Fibroblast of skin of right quadriceps (primary cell): Measurements from ENCODE around the gene TEDC1.

Experiments used
- DNase-seq: peaks from one replicate; pipeline ENCODE4 v3.0.0-alpha.2; 2013

Gene TEDC1, protein sequence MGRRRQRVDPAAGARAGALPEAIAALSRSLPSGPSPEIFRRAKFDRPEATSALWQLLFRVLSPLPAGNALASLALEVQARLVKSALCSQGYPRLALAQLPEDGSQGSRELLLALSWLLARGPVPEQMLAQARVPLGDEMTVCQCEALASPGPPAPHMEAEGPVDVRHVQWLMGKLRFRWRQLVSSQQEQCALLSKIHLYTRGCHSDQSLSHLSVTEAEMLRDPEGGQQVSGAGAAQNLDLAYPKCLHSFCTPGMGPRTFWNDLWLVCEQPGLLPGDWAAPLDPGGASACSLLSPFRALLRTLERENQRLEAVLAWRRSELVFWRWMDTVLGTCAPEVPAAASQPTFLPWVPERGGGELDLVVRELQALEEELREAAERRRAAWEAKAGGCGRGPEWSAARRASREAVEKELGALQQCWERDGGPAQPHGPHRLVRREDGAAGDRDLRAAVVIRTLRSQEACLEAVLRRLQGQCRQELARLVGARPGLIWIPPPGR

DNA sequence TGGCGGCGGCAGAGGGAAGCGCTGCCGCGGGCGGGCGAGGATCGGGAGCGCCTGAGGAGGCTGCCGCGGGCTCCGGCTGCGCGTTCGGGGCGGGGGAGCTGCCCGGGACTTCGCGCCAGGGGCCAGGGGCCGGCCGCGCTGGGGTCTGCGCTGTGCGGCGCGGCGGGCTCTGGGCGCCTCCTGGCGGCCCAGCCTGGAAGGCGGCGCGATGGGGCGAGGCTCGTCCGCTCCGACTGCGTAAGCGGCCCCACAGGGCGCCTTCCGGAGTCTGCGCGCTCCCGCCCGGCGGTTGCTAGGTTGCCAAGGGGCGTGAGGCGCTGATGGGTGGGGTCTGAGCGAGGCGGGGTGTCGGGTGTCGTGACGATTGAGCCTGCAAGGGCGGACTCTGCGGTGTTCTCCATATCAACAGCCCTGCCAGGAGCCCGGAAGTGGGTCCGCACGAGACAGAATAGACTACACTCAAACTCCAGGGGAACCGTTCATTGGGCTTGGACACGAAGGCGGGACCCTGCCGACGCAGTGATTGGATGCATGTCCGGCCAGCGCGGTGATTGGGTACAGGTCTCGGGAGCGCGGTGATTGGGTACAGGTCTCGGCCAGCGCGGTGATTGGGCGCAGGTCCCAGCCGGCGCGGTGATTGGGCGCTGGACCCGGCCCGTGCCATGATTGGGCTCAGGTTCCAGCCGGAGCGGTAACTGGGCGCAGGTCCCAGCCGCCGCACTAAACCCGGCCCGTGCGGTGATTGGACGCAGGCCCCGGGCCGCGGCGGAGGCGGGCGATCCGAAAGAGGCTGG, at the start of gene TEDC1:
TSS of gene TEDC1 (plus strand) at position 675 of the 794 bp plus-strand sequence. CDS start 130 bp downstream, outside the sequence.
- peak; percentile 100 for DNase-seq

DNA sequence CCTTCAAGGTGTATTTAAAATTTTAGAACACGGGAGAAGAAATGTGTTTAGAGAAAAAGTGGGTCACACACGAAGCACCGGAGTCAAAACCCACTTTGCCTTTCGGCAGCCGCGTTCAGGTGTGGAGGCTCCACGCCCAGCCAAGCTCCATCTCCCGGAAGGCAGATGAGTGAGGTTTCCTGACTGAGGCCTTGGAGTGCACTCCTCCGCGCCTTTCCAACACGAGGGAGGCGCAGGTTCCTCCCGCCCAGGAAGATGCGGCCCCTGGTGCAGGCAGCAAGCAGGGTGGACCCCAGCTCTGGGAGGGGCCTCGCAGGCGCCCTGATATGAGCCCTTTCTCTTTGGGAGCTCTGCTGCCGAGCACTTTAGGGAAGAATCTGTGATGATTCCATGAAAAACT, 48.9 kb upstream of the TEDC1 start:
- no peak for DNase-seq

DNA sequence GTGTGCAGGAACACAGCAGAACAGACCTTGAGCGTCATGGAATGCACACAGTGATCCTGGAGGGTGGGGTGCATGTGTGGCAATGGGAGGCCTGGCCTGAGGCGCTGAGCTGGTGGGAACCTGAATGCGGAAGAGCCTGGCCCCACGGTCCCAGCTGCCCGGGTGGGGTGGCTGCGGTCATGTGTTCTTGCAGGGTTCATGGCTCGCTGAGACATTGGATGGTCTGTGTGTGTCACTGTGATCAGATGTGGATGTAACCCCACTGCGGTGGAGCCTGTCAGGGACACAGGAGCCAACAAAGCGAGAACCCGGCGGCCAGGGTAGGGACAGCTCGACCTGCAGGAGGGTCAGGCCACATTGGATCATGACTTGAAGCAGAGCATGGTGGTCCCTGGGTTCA, 48.2 kb upstream of the TEDC1 start:
- DNase-seq, result no peak

DNA sequence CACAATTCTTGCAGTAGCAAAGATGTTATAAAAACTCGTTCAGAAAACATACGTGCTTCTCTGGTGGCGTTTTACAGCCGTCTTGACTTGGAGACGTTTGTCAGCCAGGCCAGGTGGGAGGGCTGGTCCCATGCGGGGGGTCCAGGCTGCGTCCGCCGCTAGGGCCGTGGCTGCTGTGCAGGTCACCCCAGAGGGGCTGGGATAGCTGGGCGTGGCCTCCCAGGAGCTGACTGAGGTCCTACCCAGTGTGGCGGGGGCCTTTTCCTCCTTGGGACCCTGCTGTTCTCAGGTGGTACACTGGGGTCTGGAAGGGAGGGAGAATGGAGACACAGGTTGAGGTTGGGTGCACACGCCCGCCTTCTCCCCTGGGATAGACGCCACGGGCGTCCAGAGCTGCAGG, 46.2 kb upstream of the TEDC1 start:
- DNase-seq, result no peak

DNA sequence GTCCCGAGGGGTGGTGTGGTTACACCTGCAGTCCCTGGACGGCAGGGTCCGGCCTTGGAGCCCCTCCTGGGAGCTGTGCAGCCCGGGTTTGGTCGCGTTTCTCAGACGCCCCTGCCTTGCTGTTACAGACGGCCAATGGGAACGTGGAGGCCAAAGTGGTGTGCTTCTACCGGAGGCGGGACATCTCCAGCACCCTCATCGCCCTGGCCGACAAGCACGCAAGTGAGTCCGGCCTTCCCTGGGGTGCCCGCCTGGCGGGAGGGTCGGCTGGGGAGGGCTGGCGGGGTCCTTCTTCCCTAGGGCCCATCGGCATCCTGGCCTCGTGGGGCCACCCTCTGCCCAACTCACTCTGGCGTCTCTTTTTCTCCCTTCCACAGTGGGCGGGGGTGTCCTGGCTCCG, 45.8 kb upstream of the TEDC1 start:
- DNase-seq, result no peak

DNA sequence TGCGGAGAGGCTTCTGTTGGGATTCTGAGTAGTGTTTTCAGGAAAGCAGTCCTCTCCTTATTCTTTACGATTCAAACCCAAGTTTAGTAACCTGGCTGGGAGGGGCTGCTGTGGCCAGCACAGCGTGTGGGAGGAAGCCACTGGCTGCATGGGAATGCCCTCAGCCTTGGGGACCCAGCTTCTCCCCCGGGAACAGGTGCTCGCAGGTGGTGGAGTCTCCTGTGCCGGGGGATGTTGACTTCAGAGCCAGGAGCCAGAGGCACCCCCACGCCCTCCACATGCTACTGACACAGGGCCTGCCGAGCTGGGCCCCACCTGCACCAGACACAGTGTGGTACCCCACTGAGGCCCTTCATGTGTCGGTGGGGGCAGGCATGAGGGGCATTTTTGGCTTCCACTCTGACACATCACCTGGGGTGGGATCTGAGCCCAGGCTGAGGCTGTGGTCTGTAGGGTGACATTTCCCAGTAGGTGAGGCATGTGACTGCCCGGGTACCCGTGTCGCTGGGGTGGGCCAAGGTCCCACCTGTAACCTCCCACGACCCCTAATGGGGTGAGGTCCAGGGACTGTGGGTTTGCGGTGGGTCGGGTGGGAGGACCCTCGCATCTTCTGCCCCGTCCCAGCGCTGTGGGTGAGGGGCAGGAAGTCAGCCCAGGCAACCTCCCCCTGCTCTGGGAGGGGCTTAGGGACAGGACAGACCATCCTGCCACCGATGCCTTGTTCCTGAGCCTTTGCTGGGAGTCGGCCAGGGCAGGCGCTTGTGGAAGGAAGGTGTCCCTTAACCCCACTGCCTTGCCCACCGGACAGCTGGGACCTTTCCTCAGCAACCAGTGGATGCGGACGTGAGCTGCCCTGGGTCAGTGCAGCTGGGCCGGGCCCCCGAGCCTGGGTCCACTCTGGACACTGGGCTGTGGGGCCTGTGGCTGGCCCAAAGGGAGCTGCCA, 44.9 kb upstream of the TEDC1 start:
- no peak for DNase-seq

DNA sequence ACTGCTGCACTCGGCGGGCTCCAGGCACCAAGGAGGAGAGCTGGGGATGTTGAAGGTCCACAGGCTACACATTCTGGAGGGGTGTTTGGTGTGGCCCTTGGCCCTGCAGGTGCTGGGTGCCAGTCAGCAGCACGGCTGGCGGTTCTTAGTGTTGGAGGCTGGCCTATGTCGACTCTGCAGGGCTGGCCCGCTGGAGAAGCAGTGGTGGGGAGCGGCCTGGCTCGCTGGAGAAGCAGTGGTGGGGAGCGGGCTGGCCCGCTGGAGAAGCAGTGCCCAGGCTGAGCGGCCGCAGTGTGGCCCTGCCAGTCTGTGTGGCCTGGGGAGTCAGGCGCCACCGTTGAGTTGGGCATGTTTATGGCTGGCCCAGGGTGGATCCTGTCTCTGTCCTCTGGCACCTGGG, 44.1 kb upstream of the TEDC1 start:
- DNase-seq, result no peak

DNA sequence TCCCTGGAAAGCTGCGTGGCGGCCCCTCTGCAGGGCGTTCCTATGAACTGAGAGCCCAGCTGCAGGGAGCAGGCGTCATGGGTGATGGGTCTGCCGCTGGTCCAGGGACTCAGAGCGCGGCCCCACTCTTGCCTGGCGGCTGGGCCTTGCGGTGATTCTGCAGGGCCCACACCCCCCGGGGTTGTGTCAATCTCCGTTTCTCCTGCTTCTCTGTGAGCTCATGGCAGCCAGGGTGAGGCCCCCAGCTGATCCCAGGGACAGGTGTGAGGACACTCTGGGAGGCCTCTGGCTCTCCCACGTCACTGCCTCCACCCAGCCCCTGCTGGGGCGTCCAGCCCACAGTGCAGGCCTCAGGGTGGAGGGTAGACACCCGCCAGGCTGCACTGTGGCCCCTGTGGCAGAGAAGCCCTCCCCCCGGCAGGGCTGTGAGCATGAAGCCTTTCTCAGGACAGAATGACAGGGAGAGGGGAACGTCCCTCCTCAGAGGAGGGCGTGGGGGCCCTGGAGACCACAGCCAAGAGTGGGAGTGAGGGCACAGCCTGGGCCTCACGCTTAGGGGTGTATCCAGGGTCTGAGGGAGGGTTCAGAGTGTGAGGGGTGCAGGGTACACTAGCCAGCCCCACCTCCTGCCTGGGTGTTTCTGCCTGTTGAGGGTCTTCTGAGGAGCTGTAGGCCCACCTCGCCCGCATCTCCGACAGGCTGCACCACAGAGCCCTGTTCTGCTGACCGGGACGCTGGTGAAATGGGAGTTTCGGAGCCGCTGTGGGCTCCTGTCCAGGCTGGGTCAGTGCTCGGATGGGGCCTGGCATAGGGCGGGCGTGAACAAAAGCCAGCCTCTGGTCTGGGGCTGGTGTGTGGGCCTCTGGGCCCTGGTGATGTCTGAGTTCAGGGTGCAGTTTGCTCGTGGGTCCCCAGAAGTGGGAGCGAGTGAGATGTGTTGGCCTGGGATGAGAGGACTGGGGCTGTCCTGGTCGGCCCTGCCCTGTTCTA, 43.1 kb upstream of the TEDC1 start:
- no peak for DNase-seq

DNA sequence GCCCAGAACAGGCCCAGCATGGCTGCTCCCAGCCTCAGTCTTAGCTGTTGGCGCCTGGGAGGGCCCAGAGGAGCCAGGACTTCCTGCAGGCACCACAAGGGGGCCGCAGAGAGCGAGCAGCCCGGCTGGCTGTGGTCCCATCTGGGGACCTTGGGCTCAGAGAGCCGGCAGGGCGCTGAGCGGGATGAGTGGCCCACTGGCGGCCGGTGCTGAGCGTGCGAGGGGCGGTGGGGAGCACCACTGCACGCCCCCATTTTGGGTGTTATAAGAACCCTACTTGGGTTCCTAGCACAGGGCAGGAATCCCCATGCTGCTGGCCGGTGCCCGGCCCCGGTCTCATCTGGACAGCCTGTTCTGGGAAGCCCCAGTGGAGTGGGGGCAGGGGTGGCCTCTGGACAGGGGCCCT, 42.3 kb upstream of the TEDC1 start:
- peak; percentile 43 for DNase-seq

DNA sequence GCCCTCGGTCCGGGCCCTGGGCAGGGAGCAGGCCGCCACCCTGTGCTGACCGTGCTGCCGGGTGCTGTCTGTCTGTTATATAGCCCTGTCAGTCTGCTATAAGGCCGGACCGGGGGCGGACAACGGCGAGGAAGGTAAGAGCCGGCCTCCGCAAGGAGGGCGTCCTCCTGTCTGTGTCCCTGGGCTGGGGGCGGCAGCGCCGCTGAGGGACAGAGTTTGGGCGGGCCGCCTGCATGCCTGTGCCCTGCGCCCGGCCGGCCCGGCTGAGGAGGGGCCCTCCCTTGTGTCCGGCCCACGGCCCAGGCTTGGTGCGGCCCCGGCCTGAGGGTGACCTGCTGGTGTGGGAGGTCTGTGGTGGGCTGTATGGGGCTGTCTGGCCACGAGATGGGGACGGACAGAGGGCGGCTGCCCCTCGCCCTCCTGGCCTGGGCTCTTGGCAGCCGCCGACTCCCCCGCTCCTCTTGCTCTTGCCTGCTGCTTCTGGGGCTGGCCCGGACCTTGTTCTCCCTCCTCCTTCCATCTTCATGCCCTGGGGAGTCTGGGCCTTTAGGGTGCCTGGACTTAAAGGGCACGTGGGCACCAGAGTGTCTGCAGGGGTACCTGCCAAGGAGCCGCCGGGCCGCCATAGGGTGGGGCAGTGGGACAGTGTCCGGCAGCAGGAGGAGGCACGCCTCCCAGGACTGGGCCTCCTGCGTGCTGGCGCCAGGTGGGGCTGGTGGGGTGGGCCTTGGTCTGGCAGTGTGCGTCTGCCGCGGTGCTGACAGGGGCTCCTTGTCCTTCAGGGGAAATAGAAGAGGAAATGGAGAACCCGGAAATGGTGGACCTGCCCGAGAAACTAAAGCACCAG, 41.5 kb upstream of the TEDC1 start:
- no peak for DNase-seq

DNA sequence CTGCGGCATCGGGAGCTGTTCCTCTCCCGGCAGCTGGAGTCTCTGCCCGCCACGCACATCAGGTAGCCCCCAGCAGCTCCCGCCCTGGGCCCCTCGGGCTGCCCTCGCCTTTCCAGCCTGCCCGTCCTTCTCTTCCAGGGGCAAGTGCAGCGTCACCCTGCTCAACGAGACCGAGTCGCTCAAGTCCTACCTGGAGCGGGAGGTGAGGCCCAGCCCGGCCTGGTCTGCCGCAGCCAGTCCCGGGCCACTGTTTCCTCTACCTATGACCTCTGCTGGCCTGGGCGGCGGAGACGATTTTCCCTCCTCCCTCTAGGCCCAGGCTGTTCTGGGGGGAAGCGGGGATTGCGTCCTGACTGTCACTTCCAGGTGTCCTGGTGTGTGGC, 40.9 kb upstream of the TEDC1 start:
- no peak for DNase-seq

DNA sequence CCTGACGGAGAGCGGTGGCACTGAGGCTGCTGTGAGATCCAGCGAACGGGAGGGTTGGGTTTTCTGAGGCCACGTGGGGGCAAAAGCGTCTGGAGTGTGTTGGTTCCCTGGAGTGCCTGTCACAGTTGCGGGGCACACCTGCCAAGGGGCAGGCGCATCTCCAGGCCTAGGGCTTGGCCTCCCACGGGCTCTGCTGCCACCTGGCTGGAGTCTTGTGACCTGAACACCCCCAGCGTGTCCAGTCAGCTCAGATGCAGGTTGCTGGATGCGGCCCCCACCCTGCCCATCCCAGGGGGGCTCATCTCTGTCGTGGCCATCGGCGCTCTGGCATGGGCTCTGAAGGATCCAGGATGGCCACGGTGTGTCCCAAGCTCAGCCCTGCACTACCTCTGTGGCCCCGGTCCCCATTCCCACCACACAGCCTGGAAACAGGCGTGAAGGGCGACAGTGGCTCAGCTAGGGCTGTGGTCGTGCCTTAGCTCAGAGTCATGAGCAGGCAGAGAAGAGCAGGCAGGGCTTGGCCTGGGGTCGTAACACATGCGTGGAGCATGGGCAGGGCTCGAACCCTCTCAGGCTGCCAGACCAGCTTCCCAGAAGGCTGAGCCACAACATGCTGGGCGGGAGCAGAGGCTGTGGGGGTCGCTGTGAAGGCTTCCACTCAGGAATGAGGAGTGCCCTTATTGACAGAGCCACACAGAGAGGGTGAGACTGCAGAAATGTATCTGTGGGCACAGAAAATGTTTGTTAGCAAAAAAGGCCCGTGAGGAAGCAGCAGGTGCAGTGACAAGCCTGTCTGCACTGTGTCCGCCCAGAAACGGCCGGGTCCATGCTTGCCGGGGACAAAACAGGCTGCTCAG, 40.0 kb upstream of the TEDC1 start:
- no peak for DNase-seq

DNA sequence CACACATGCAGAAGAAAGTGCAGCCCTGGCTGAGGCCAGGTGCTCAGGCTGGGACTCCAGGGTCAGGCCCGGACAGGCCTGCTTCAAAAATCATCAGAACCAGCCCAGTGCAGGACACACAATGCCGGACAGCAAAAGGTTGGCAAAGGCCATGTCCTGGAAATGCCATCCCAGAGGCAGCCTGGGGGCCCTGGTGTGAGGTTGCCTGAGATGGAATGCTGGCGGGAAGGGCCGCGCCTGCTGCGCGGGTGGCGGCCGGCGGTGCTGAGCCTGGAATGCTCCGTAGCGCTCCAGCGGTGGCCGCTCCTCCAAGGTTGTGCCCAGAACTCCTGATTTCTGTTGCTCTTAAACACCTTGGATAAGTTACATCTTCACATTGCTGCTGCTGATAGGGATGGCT, 38.1 kb upstream of the TEDC1 start:
- no peak for DNase-seq

DNA sequence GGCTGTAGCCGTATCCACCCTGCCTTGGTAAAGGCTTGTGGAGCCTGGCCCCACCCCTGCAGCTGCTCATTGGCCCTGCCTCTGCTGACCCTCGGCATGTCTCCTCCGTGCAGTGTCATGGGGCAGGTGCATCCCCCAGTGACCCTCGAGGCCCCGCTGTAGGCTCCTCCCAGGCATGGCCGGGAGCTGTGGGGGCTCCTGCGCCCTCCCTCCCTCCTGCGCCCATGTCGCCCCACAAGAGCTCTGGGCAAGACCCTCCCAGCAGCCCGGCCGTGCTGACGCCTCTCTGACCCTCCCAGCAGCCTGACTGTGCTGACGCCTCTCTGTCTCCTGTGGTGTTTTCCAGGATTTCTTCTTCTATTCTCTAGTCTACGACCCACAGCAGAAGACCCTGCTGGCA, 37.2 kb upstream of the TEDC1 start:
- DNase-seq, result no peak

DNA sequence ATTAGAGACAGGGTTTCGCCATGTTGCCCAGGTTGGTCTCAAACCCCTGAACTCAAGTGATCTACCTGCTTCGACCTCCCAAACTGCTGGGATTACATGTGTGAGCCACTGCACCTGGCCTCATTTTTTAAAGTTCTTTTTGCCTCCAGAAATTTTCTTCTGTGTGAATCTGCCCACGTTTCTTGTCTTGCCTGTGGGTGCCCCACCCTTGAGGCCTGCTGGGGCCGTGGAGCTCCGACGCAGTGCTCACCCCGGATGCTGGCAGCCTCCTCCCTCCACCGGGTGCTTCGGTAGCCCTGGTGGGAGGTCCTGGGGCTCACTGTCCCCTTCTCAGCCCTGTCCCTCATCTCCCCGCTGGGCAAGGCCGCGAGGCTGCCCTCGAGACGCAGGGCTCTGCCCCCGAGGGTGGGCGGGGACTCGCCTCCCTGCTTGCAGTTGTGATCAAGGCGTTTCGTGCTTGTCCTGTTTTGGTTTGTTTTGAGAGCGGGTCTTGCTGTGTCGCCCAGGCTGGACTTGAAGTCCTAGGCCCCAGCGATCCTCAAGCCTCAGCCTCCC, 35.9 kb upstream of the TEDC1 start:
- DNase-seq, result no peak

DNA sequence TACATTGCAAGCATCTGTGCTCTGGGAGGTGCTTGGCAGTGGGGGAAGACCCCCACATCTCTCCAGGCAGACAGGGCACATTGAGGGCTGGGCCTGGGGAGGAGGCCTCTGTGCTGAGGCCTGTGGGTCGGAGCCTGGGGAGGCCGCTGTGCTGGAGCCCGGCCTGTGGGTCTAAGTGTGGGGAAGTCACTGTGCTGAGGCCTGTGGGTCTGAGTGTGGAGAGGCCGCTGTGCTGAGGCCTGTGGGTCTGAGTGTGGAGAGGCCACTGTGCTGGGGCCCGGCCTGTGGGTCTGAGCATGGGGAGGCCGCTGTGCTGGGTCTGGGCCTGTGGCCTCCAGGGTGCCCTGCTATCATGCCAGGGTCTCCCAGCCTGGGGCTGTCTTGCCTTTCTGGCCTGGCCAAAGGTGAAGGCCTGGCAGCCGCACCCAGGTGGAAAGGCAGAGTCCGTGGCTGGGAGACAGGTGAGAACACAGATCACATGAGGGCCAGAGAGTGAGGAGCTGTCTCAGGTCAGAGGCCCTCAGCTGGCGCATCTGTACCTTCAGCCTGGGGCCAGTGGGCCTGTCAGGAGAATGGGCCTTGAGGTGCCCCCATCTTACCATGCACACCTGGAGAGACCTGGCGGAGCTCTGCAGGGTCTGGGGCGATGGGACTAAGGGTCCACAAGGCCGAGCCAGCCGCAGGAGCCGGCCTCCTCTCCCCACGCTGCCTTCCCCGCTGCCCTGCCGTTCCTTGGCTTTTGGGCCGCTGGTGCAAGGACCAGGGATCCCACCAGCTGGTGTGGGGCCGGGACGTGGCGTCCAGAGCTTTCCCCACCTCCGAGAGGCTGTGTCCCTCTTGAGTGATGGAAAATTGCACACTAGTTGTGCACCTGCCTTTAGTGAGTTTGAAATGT, 35.0 kb upstream of the TEDC1 start:
- no peak for DNase-seq

DNA sequence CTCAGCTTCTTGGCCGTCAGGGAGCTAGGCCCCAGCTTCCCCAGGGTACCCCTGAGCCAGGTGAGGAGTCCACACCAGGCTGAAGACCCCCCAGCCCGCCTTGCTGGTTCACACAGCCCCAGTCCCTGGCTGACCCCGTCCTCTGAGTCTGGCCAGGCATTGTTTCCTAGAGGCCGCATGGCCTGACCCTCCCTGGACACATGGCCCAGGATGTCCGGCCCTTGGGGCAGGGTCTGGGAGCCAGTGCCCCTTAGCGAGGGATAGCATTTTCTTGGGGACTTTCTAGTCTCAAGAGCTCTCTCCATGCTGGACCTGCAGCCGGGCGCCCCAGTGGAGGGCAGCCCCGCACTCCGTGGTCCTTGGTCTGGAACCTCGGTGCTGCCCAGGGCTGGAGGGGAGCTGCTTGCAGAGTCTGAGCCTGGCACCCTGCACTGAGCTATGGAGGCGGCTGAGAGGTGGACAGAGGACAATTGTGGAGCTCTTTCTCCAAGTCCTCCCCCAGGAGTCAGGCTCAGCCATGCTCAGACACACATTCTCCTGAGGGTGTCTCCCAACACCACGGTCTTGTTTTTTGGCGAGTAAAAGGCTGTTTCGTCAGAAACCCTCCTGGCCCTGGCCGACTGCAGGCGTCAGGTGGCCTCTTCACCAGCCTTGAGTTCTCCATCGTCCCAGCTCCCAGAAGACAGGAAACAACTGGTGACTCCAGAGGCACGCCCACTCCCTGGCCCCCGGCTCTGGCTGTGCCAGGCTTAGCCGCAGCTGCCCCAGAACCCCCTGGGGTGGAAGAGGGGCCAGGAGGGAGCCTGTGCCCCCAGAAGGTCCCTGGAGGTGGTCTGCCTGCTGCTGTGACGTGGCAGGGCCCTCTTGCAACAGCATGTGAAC, 34.1 kb upstream of the TEDC1 start:
- DNase-seq, result no peak
